Activated naive CD4-positive, alpha-beta T cell treated with anti-CD3 and anti-CD28 coated beads for 36 hours (primary cell): ENCODE measurements around the gene RIC8B. TPM values are rescaled to one million over a fixed set of nuclear protein-coding genes. Genes with fewer than 3 reads are reported as not detected.

Source experiments
- CTCF ChIA-PET: fragments of 350-600 bp; sonication (Branson Sonifier 250); formaldehyde crosslinking; loops from one replicate; lab custom pipeline; 2021; ENCODE audit warnings: antibody characterized with exemption; lab: Charles Lee
- DNase-seq: peaks from one replicate; pipeline ENCODE4 v3.0.0-alpha.2; 2020
- H3K27ac Mint-ChIP-seq: one replicate; pipeline ENCODE4 v1.8.0; 2021; ENCODE audit warnings: mild to moderate bottlenecking, mixed read lengths
- H3K27me3 Mint-ChIP-seq: one replicate; pipeline ENCODE4 v1.8.0; 2021; ENCODE audit warnings: low read depth, mixed read lengths
- H3K36me3 Mint-ChIP-seq: one replicate; pipeline ENCODE4 v1.8.0; 2021; ENCODE audit warnings: low read depth, mixed read lengths
- H3K4me1 Mint-ChIP-seq: one replicate; pipeline ENCODE4 v1.8.0; 2021; ENCODE audit warnings: low read depth, mixed read lengths
- H3K4me3 Mint-ChIP-seq: one replicate; pipeline ENCODE4 v1.8.0; 2021; ENCODE audit warnings: mild to moderate bottlenecking, moderate library complexity, mixed read lengths
- H3K9me3 Mint-ChIP-seq: one replicate; pipeline ENCODE4 v1.8.0; 2021; ENCODE audit warnings: mixed read lengths
- intact Hi-C: fragments of 100-400 bp; cut with micrococcal nuclease; formaldehyde crosslinking; loops from one replicate; pipeline ENCODE4 v1.15.1; 2023
- total RNA-seq, 2 experiments: library from RNA; stranded (reverse); gene quantifications; one replicate each; pipeline ENCODE4 v1.2.3, GENCODE V29; 2021

The RIC8B gene
- total RNA-seq, 2 experiments from 2014 or later, result 7.3 to 8.1 TPM

- Mint-ChIP-seq H3K9me3 (no peaks in the 10 kb centered on the region), H3K4me3 (no peak overlapping the region), H3K27ac (no peak overlapping the region), H3K36me3 (peaks cover 8% of the 10 kb centered on the region), H3K4me1 (peaks cover 2% of the 10 kb centered on the region), H3K27me3 (no peaks in the 10 kb centered on the region)
- intact Hi-C loops, result no loop called here
- no peak for DNase-seq
- CTCF ChIA-PET, result interaction anchor here (0.5 to 1.2 kb wide), 4 partner anchors 20 to 479 kb away, joined by 3 to 4 read pairs (median 3); no protein-coding TSS in a partner anchor
Measured at GRCh38 chr12:106865683-106866082, 91.2 kb downstream of the RIC8B start.

GRCh38 chr12:106866426-106867080, 92.1 kb downstream of the RIC8B start:
- no peak for DNase-seq
- H3K4me1 Mint-ChIP-seq, result peaks cover 10% of the 10 kb centered on the region
- H3K36me3 Mint-ChIP-seq, result peaks cover 6% of the 10 kb centered on the region
- H3K27ac Mint-ChIP-seq, result no peak overlapping the region
- H3K4me3 Mint-ChIP-seq, result no peak overlapping the region
- CTCF ChIA-PET, result interaction anchor here (0.5 to 1.2 kb wide), 2 partner anchors 19 to 480 kb away, joined by 3 to 4 read pairs; no protein-coding TSS in a partner anchor
- intact Hi-C loops, result no loop called here
- H3K27me3 Mint-ChIP-seq, result no peaks in the 10 kb centered on the region
- no peaks in the 10 kb centered on the region for H3K9me3 Mint-ChIP-seq

- H3K27ac Mint-ChIP-seq, result no peak overlapping the region
- no peaks in the 10 kb centered on the region for H3K9me3 Mint-ChIP-seq
- CTCF ChIA-PET, result no interaction called here
- peaks cover 11% of the 10 kb centered on the region for H3K4me1 Mint-ChIP-seq
- DNase-seq, result no peak
- no peak overlapping the region for H3K4me3 Mint-ChIP-seq
- peaks cover 8% of the 10 kb centered on the region for H3K36me3 Mint-ChIP-seq
- intact Hi-C loops, result no loop called here
- H3K27me3 Mint-ChIP-seq, result no peaks in the 10 kb centered on the region
Measured at GRCh38 chr12:106867651-106868050, 93.2 kb downstream of the RIC8B start.

- Mint-ChIP-seq H3K27me3 (no peaks in the 10 kb centered on the region), H3K4me3 (no peak overlapping the region), H3K27ac (no peak overlapping the region), H3K9me3 (no peaks in the 10 kb centered on the region), H3K4me1 (peaks cover 16% of the 10 kb centered on the region), H3K36me3 (peaks cover 11% of the 10 kb centered on the region)
- DNase-seq, result no peak
- CTCF ChIA-PET, result no interaction called here
- intact Hi-C loops, result no loop called here
Measured at GRCh38 chr12:106868982-106869700, 94.7 kb downstream of the RIC8B start.

GRCh38 chr12:106870116-106870515, 95.6 kb downstream of the RIC8B start:
- Mint-ChIP-seq H3K4me3 (no peak overlapping the region), H3K4me1 (peaks cover 16% of the 10 kb centered on the region), H3K27ac (no peak overlapping the region), H3K27me3 (no peaks in the 10 kb centered on the region), H3K9me3 (no peaks in the 10 kb centered on the region), H3K36me3 (peaks cover 13% of the 10 kb centered on the region)
- intact Hi-C loops, result no loop called here
- DNase-seq, result no peak
- CTCF ChIA-PET, result no interaction called here

- H3K27me3 Mint-ChIP-seq, result no peaks in the 10 kb centered on the region
- H3K9me3 Mint-ChIP-seq, result no peaks in the 10 kb centered on the region
- H3K36me3 Mint-ChIP-seq, result peaks cover 10% of the 10 kb centered on the region
- intact Hi-C loops, result no loop called here
- CTCF ChIA-PET, result interaction anchor here (0.7 kb wide), 1 partner anchor 40 kb away, joined by 3 read pairs; no protein-coding TSS in a partner anchor
- H3K4me1 Mint-ChIP-seq, result peaks cover 16% of the 10 kb centered on the region
- no peak overlapping the region for H3K4me3 Mint-ChIP-seq
- no peak for DNase-seq
- no peak overlapping the region for H3K27ac Mint-ChIP-seq
Measured at GRCh38 chr12:106871477-106871876, 97.0 kb downstream of the RIC8B start.

- Mint-ChIP-seq H3K4me1 (peaks cover 16% of the 10 kb centered on the region), H3K27ac (no peak overlapping the region), H3K4me3 (no peak overlapping the region), H3K36me3 (peaks cover 10% of the 10 kb centered on the region), H3K27me3 (no peaks in the 10 kb centered on the region), H3K9me3 (no peaks in the 10 kb centered on the region)
- intact Hi-C loops, result no loop called here
- CTCF ChIA-PET, result interaction anchor here (0.6 kb wide), 1 partner anchor 1194 kb away, joined by 4 read pairs; no protein-coding TSS in a partner anchor
- DNase-seq, result no peak
Measured at GRCh38 chr12:106873983-106874382, 99.5 kb downstream of the RIC8B start.

GRCh38 chr12:106878804-106879203, 104.3 kb downstream of the RIC8B start:
- no peak overlapping the region for H3K4me3 Mint-ChIP-seq
- no peaks in the 10 kb centered on the region for H3K27me3 Mint-ChIP-seq
- no peaks in the 10 kb centered on the region for H3K4me1 Mint-ChIP-seq
- H3K36me3 Mint-ChIP-seq, result peaks cover 8% of the 10 kb centered on the region
- no peak for DNase-seq
- no peak overlapping the region for H3K27ac Mint-ChIP-seq
- CTCF ChIA-PET, result no interaction called here
- intact Hi-C loops, result no loop called here
- H3K9me3 Mint-ChIP-seq, result no peaks in the 10 kb centered on the region

- H3K36me3 Mint-ChIP-seq, result peaks cover 7% of the 10 kb centered on the region
- H3K27ac Mint-ChIP-seq, result no peak overlapping the region
- CTCF ChIA-PET, result interaction anchor here (0.6 kb wide), 1 partner anchor 502 kb away, joined by 3 read pairs; no protein-coding TSS in a partner anchor
- no peak overlapping the region for H3K4me3 Mint-ChIP-seq
- intact Hi-C loops, result no loop called here
- H3K9me3 Mint-ChIP-seq, result no peaks in the 10 kb centered on the region
- no peaks in the 10 kb centered on the region for H3K4me1 Mint-ChIP-seq
- DNase-seq, result no peak
- H3K27me3 Mint-ChIP-seq, result no peaks in the 10 kb centered on the region
Measured at GRCh38 chr12:106879612-106880011, 105.1 kb downstream of the RIC8B start.

- CTCF ChIA-PET, result no interaction called here
Measured at GRCh38 chr12:106883426-106883825, 108.9 kb downstream of the RIC8B start.

GRCh38 chr12:106885026-106885425, 110.5 kb downstream of the RIC8B start:
- Mint-ChIP-seq H3K4me1 (no peaks in the 10 kb centered on the region), H3K27ac (no peak overlapping the region), H3K4me3 (no peak overlapping the region), H3K27me3 (no peaks in the 10 kb centered on the region), H3K36me3 (peaks cover 7% of the 10 kb centered on the region), H3K9me3 (no peaks in the 10 kb centered on the region)
- intact Hi-C loops, result no loop called here
- no peak for DNase-seq
- CTCF ChIA-PET, result interaction anchor here (1.3 kb wide), 1 partner anchor 19 kb away, joined by 3 read pairs; no protein-coding TSS in a partner anchor

More at GRCh38 chr12:106883426-106883825, 108.9 kb downstream of the RIC8B start:
- Mint-ChIP-seq H3K36me3 (peaks cover 7% of the 10 kb centered on the region), H3K4me3 (no peak overlapping the region), H3K27ac (no peak overlapping the region), H3K27me3 (no peaks in the 10 kb centered on the region), H3K9me3 (no peaks in the 10 kb centered on the region), H3K4me1 (no peaks in the 10 kb centered on the region)
- no peak for DNase-seq
- intact Hi-C loops, result no loop called here

GRCh38 chr12:106885541-106886249, 111.2 kb downstream of the RIC8B start:
- no peak overlapping the region for H3K27ac Mint-ChIP-seq
- H3K4me3 Mint-ChIP-seq, result no peak overlapping the region
- DNase-seq, result no peak
- peaks cover 7% of the 10 kb centered on the region for H3K36me3 Mint-ChIP-seq
- H3K27me3 Mint-ChIP-seq, result no peaks in the 10 kb centered on the region
- CTCF ChIA-PET, result interaction anchor here (1.3 kb wide), 1 partner anchor 20 kb away, joined by 3 read pairs; no protein-coding TSS in a partner anchor
- no peaks in the 10 kb centered on the region for H3K4me1 Mint-ChIP-seq
- no peaks in the 10 kb centered on the region for H3K9me3 Mint-ChIP-seq
- intact Hi-C loops, result no loop called here
